ENCODE results near the gene PTPRK. TPM values are rescaled to one million over a fixed set of nuclear protein-coding genes. Genes with fewer than 3 reads are reported as not detected.

The PTPRK gene
- polyA plus RNA-seq, 1 donor (not counting 4 experiments of a cell fraction or from before 2014, with no cell fraction given), result 52.7 TPM

- H3K9me1 ChIP-seq (ENCODE audit: control insufficient read depth, extremely low read depth, insufficient read depth, low read length), result no peaks in the 10 kb centered on the region
- dilution Hi-C loops (cut with MboI; ENCODE audit: extremely low pct_ligation_motif_present, low sequenced_read_pairs), result no loop called here
- no peak overlapping the region for H3K4me2 ChIP-seq (ENCODE audit: control insufficient read depth, extremely low read depth, insufficient read depth, low read depth, low read length)
- peaks cover 0 to 4% of the 10 kb centered on the region in 2 experiments for H3K36me3 ChIP-seq (ENCODE audit: control insufficient read depth in 2 of 2, extremely low read depth in 1 of 2, insufficient read depth in 2 of 2, low read length in 2 of 2)
- H3K4me3 ChIP-seq (ENCODE audit: control insufficient read depth in 2 of 3, extremely low read depth in 1 of 3, insufficient read depth in 2 of 3, low read depth in 1 of 3, low read length in 3 of 3), result no peak overlapping the region
- DNase-seq (ENCODE audit: low read depth, low spot score), result no peak
- peak; percentile 46 for FAIRE-seq
- no peak for TF ChIP-seq EZH2 (IDR thresholded peaks at IDR 0.05; ENCODE audit: low read length)
- TF ChIP-seq, protein P1, sequence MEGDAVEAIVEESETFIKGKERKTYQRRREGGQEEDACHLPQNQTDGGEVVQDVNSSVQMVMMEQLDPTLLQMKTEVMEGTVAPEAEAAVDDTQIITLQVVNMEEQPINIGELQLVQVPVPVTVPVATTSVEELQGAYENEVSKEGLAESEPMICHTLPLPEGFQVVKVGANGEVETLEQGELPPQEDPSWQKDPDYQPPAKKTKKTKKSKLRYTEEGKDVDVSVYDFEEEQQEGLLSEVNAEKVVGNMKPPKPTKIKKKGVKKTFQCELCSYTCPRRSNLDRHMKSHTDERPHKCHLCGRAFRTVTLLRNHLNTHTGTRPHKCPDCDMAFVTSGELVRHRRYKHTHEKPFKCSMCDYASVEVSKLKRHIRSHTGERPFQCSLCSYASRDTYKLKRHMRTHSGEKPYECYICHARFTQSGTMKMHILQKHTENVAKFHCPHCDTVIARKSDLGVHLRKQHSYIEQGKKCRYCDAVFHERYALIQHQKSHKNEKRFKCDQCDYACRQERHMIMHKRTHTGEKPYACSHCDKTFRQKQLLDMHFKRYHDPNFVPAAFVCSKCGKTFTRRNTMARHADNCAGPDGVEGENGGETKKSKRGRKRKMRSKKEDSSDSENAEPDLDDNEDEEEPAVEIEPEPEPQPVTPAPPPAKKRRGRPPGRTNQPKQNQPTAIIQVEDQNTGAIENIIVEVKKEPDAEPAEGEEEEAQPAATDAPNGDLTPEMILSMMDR (optimal IDR thresholded peaks at IDR 0.05 in 1 of 3, IDR thresholded peaks at IDR 0.05 in 1 of 3, conservative IDR thresholded peaks at IDR 0.05 in 1 of 3; ENCODE audit: extremely low read depth in 1 of 3, insufficient read depth in 2 of 3, low read length in 3 of 3), result no peak
- H3K27me3 ChIP-seq (ENCODE audit: control insufficient read depth, extremely low read depth, insufficient read depth, low read length), result no peaks in the 10 kb centered on the region
- H2AFZ ChIP-seq (ENCODE audit: control insufficient read depth, low read length), result no peak overlapping the region
- H3K79me2 ChIP-seq (ENCODE audit: control insufficient read depth, insufficient read depth, low read length), result peaks cover 10% of the 10 kb centered on the region
- H3K27ac ChIP-seq (ENCODE audit: control insufficient read depth, insufficient read depth, low read length), result no peak overlapping the region
- no peak overlapping the region for H3K9ac ChIP-seq (ENCODE audit: control insufficient read depth, extremely low read depth, insufficient read depth, low read length)
- H4K20me1 ChIP-seq (ENCODE audit: control insufficient read depth, extremely low read depth, insufficient read depth, low read length), result no peaks in the 10 kb centered on the region
- H3K4me1 ChIP-seq (ENCODE audit: control insufficient read depth, extremely low read depth, insufficient read depth, low read length), result no peaks in the 10 kb centered on the region
- H3K9me3 ChIP-seq (ENCODE audit: control insufficient read depth, low read depth, low read length), result no peaks in the 10 kb centered on the region
Observed at GRCh38 chr6:128244751-128245405, 275.5 kb downstream of the PTPRK start.

GRCh38 chr6:128242765-128243403 is 277.5 kb downstream of the PTPRK start:
- no peak overlapping the region for H3K27ac ChIP-seq (ENCODE audit: control insufficient read depth, insufficient read depth, low read length)
- no peak for DNase-seq (ENCODE audit: low read depth, low spot score)
- dilution Hi-C loops (cut with MboI; ENCODE audit: extremely low pct_ligation_motif_present, low sequenced_read_pairs), result no loop called here

More at GRCh38 chr6:128242765-128243403, 277.5 kb downstream of the PTPRK start:
- Histone ChIP-seq H3K79me2 (ENCODE audit: control insufficient read depth, insufficient read depth, low read length) (peaks cover 9% of the 10 kb centered on the region), H3K27me3 (ENCODE audit: control insufficient read depth, extremely low read depth, insufficient read depth, low read length) (no peaks in the 10 kb centered on the region), H2AFZ (ENCODE audit: control insufficient read depth, low read length) (no peak overlapping the region), H3K9me1 (ENCODE audit: control insufficient read depth, extremely low read depth, insufficient read depth, low read length) (no peaks in the 10 kb centered on the region), H4K20me1 (ENCODE audit: control insufficient read depth, extremely low read depth, insufficient read depth, low read length) (no peaks in the 10 kb centered on the region), H3K36me3 (ENCODE audit: control insufficient read depth in 2 of 2, extremely low read depth in 1 of 2, insufficient read depth in 2 of 2, low read length in 2 of 2) (peaks cover 0 to 7% of the 10 kb centered on the region in 2 experiments), H3K4me3 (ENCODE audit: control insufficient read depth in 2 of 3, extremely low read depth in 1 of 3, insufficient read depth in 2 of 3, low read depth in 1 of 3, low read length in 3 of 3) (no peak overlapping the region), H3K4me1 (ENCODE audit: control insufficient read depth, extremely low read depth, insufficient read depth, low read length) (no peaks in the 10 kb centered on the region), H3K9me3 (ENCODE audit: control insufficient read depth, low read depth, low read length) (no peaks in the 10 kb centered on the region), H3K4me2 (ENCODE audit: control insufficient read depth, extremely low read depth, insufficient read depth, low read depth, low read length) (no peak overlapping the region), H3K9ac (ENCODE audit: control insufficient read depth, extremely low read depth, insufficient read depth, low read length) (no peak overlapping the region)
- TF ChIP-seq, protein P1 (optimal IDR thresholded peaks at IDR 0.05 in 1 of 3, IDR thresholded peaks at IDR 0.05 in 1 of 3, conservative IDR thresholded peaks at IDR 0.05 in 1 of 3; ENCODE audit: extremely low read depth in 1 of 3, insufficient read depth in 2 of 3, low read length in 3 of 3), result no peak
- no peak for TF ChIP-seq EZH2 (IDR thresholded peaks at IDR 0.05; ENCODE audit: low read length)
- FAIRE-seq, result no peak

Measured in keratinocyte (primary cell).